HepG2 (cell line): ENCODE data around the gene NUAK2.

Experiments
- EZH2 ChIP-seq: conservative IDR thresholded peaks from 2 replicates; pipeline ENCODE4 v1.6.1; 2012; ENCODE audit warnings: mild to moderate bottlenecking, low read depth, low read length, moderate library complexity
- GZF1 ChIP-seq: sonication (generic); formaldehyde crosslinking; IDR thresholded peaks from 2 replicates; pipeline ENCODE4 v1.5.1; 2020; ENCODE audit warnings: mild to moderate bottlenecking, missing genetic modification reagents
- MTF1 ChIP-seq: sonication (generic); formaldehyde crosslinking; IDR thresholded peaks from 2 replicates; pipeline ENCODE4 v1.5.0; 2020; ENCODE audit warnings: missing genetic modification reagents
- NFIC ChIP-seq: IDR thresholded peaks from 2 replicates; pipeline ENCODE4 v1.6.1; 2012; ENCODE audit warnings: mild to moderate bottlenecking, low read length, inconsistent platforms
- POLR2AphosphoS5 ChIP-seq: IDR thresholded peaks from 2 replicates; pipeline ENCODE4 v1.6.1; 2012; ENCODE audit warnings: low read depth, low read length
- PRMT3 ChIP-seq: sonication (generic); formaldehyde crosslinking; IDR thresholded peaks from 2 replicates; pipeline ENCODE4 v1.8.1; 2022; ENCODE audit warnings: low read depth, mild to moderate bottlenecking, moderate library complexity, missing genetic modification reagents, borderline replicate concordance
- TF ChIP-seq, protein P1 (sequence below): IDR thresholded peaks from 2 replicates; pipeline ENCODE4 v1.6.1; 2016; ENCODE audit warnings: mild to moderate bottlenecking
- TF ChIP-seq, protein P2 (sequence below): sonication (generic); formaldehyde crosslinking; IDR thresholded peaks from 2 replicates; pipeline ENCODE4 v1.9.0; 2021; ENCODE audit warnings: missing genetic modification reagents, mild to moderate bottlenecking, borderline replicate concordance
- TF ChIP-seq, protein P3 (sequence below): sonication (generic); formaldehyde crosslinking; IDR thresholded peaks from 2 replicates; pipeline ENCODE4 v1.5.0; 2020; ENCODE audit warnings: mild to moderate bottlenecking, missing genetic modification reagents, moderate library complexity
- TF ChIP-seq, protein P4 (sequence below): sonication (generic); formaldehyde crosslinking; IDR thresholded peaks from 2 replicates; pipeline ENCODE4 v1.4.0; 2020; ENCODE audit warnings: missing genetic modification reagents, borderline replicate concordance
- TF ChIP-seq, protein P5 (sequence below): sonication (generic); formaldehyde crosslinking; IDR thresholded peaks from 2 replicates; pipeline ENCODE4 v1.4.0; 2020; ENCODE audit warnings: mild to moderate bottlenecking, missing genetic modification reagents
- TF ChIP-seq, protein P6 (sequence below): sonication (generic); formaldehyde crosslinking; IDR thresholded peaks from 2 replicates; pipeline ENCODE4 v1.5.0; 2020; ENCODE audit warnings: mild to moderate bottlenecking, missing genetic modification reagents

DNA sequence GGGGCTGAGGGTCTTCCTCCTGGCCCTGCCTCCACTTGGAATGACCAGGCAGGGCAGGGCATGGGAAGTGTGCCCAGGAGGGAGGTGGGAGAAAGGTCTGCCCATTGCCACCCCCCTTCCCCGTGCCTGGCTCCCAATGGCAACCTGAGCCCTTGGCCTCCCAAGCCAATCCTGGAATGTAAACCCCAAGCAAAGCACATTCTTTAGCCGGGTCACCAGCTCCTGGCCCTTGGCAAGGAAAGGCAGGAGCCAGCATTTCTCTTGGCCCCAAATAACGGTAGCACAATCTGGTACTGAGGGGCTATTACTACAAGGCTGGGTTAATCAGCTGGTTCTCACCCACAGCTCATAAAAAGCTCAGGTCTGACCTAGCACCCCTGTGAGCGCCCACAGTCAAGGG, 6.9 kb upstream of the NUAK2 start:
- TF ChIP-seq, protein P1, sequence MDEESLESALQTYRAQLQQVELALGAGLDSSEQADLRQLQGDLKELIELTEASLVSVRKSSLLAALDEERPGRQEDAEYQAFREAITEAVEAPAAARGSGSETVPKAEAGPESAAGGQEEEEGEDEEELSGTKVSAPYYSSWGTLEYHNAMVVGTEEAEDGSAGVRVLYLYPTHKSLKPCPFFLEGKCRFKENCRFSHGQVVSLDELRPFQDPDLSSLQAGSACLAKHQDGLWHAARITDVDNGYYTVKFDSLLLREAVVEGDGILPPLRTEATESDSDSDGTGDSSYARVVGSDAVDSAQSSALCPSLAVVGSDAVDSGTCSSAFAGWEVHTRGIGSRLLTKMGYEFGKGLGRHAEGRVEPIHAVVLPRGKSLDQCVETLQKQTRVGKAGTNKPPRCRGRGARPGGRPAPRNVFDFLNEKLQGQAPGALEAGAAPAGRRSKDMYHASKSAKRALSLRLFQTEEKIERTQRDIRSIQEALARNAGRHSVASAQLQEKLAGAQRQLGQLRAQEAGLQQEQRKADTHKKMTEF = no peak
- TF ChIP-seq, protein P2, sequence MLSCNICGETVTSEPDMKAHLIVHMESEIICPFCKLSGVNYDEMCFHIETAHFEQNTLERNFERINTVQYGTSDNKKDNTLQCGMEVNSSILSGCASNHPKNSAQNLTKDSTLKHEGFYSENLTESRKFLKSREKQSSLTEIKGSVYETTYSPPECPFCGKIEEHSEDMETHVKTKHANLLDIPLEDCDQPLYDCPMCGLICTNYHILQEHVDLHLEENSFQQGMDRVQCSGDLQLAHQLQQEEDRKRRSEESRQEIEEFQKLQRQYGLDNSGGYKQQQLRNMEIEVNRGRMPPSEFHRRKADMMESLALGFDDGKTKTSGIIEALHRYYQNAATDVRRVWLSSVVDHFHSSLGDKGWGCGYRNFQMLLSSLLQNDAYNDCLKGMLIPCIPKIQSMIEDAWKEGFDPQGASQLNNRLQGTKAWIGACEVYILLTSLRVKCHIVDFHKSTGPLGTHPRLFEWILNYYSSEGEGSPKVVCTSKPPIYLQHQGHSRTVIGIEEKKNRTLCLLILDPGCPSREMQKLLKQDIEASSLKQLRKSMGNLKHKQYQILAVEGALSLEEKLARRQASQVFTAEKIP (CRISPR knock-in tag) = no peak
- TF ChIP-seq, protein P3, sequence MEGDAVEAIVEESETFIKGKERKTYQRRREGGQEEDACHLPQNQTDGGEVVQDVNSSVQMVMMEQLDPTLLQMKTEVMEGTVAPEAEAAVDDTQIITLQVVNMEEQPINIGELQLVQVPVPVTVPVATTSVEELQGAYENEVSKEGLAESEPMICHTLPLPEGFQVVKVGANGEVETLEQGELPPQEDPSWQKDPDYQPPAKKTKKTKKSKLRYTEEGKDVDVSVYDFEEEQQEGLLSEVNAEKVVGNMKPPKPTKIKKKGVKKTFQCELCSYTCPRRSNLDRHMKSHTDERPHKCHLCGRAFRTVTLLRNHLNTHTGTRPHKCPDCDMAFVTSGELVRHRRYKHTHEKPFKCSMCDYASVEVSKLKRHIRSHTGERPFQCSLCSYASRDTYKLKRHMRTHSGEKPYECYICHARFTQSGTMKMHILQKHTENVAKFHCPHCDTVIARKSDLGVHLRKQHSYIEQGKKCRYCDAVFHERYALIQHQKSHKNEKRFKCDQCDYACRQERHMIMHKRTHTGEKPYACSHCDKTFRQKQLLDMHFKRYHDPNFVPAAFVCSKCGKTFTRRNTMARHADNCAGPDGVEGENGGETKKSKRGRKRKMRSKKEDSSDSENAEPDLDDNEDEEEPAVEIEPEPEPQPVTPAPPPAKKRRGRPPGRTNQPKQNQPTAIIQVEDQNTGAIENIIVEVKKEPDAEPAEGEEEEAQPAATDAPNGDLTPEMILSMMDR (CRISPR knock-in tag) = no peak
- TF ChIP-seq PRMT3 = no peak
- TF ChIP-seq POLR2AphosphoS5 = no peak
- TF ChIP-seq, protein P4, sequence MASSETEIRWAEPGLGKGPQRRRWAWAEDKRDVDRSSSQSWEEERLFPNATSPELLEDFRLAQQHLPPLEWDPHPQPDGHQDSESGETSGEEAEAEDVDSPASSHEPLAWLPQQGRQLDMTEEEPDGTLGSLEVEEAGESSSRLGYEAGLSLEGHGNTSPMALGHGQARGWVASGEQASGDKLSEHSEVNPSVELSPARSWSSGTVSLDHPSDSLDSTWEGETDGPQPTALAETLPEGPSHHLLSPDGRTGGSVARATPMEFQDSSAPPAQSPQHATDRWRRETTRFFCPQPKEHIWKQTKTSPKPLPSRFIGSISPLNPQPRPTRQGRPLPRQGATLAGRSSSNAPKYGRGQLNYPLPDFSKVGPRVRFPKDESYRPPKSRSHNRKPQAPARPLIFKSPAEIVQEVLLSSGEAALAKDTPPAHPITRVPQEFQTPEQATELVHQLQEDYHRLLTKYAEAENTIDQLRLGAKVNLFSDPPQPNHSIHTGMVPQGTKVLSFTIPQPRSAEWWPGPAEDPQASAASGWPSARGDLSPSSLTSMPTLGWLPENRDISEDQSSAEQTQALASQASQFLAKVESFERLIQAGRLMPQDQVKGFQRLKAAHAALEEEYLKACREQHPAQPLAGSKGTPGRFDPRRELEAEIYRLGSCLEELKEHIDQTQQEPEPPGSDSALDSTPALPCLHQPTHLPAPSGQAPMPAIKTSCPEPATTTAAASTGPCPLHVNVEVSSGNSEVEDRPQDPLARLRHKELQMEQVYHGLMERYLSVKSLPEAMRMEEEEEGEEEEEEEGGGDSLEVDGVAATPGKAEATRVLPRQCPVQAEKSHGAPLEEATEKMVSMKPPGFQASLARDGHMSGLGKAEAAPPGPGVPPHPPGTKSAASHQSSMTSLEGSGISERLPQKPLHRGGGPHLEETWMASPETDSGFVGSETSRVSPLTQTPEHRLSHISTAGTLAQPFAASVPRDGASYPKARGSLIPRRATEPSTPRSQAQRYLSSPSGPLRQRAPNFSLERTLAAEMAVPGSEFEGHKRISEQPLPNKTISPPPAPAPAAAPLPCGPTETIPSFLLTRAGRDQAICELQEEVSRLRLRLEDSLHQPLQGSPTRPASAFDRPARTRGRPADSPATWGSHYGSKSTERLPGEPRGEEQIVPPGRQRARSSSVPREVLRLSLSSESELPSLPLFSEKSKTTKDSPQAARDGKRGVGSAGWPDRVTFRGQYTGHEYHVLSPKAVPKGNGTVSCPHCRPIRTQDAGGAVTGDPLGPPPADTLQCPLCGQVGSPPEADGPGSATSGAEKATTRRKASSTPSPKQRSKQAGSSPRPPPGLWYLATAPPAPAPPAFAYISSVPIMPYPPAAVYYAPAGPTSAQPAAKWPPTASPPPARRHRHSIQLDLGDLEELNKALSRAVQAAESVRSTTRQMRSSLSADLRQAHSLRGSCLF (CRISPR knock-in tag) = no peak
- TF ChIP-seq GZF1 (CRISPR knock-in tag) = no peak
- TF ChIP-seq, protein P5, sequence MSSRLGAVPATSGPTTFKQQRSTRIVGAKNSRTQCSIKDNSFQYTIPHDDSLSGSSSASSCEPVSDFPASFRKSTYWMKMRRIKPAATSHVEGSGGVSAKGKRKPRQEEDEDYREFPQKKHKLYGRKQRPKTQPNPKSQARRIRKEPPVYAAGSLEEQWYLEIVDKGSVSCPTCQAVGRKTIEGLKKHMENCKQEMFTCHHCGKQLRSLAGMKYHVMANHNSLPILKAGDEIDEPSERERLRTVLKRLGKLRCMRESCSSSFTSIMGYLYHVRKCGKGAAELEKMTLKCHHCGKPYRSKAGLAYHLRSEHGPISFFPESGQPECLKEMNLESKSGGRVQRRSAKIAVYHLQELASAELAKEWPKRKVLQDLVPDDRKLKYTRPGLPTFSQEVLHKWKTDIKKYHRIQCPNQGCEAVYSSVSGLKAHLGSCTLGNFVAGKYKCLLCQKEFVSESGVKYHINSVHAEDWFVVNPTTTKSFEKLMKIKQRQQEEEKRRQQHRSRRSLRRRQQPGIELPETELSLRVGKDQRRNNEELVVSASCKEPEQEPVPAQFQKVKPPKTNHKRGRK (CRISPR knock-in tag) = no peak
- TF ChIP-seq NFIC = no peak
- TF ChIP-seq, protein P6, sequence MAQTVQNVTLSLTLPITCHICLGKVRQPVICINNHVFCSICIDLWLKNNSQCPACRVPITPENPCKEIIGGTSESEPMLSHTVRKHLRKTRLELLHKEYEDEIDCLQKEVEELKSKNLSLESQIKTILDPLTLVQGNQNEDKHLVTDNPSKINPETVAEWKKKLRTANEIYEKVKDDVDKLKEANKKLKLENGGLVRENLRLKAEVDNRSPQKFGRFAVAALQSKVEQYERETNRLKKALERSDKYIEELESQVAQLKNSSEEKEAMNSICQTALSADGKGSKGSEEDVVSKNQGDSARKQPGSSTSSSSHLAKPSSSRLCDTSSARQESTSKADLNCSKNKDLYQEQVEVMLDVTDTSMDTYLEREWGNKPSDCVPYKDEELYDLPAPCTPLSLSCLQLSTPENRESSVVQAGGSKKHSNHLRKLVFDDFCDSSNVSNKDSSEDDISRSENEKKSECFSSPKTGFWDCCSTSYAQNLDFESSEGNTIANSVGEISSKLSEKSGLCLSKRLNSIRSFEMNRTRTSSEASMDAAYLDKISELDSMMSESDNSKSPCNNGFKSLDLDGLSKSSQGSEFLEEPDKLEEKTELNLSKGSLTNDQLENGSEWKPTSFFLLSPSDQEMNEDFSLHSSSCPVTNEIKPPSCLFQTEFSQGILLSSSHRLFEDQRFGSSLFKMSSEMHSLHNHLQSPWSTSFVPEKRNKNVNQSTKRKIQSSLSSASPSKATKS = no peak
- no peak for TF ChIP-seq MTF1 (CRISPR knock-in tag)
- TF ChIP-seq EZH2 = no peak
